ENCODE data around the gene OTUD1.
"Not testable (repeated sequence)": the region's sequence is repeated elsewhere in the genome, so short reads cannot be mapped to it uniquely, and the experiment has no call there.

OTUD1 gene

DNA sequence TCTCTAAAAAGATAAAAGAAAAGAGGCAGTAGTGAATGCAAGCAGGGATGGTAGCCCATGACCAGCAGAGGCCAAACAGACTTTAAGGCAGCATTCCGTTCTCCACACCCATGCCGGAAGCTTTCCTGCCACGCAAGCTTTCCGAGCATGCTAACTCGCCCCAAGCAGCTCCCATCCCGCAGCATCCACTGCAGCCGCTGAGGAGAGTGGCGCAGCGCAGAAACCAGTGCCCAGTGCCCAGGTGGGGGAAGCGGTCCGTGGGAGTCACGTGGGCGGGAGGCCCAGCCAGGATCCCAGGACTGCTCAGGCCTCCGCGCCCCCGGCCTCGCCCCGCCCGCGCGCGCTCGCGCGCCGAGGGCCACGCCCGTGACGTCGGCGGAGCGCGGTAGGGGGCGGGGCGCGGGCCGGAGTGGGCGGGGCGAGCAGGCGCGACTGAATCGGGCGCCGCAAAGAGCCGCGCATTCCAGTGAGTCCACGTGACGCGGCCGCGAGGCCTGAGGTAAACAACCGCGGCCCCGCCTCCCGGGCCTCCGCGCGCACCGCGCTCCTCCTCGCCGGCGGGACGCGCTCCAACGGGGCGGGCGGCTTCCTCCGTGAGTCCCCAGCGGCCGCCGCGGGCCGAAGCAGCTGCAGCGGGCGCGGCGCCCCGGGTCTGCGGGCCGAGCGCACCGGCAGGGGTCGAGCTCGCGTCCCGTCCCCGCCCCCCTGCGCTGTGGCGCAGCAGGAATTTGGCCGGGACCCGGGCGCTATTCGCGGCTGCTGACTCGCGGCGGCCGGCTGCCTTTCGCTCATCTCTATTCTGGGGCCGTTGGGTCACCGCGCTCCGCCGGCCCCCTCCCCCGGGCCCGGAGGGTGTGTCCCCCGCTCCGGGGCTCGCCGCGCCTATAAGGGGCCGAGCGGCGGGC, at the start of gene OTUD1:
TSS of gene OTUD1 (plus strand) at position 529 of the 905 bp plus-strand sequence. CDS start 383 bp downstream, outside the sequence.
- DNase-seq (ENCODE audit: low spot score) = peak; percentile 89

DNA sequence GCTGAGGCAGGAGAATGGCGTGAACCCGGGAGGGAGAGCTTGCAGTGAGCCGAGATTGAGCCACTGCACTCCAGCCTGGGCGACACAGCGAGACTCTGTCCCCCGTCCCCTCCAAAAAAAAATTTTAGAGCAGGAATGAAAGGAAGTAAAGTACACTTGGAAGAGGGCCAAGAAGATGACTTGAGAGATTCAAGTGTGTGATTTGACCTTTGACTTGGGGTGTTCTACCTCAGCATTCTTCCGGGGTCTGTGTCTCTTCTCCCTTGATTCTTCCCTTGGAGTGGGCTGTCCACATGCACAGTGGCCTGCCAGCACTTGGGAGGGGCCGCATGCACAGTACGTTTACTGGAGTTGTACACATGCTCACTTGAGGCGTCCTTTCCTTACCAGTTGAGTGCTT, 48.5 kb upstream of the OTUD1 start:
- not testable (repeated sequence) for DNase-seq (ENCODE audit: low spot score)

GRCh38 chr10:23390809-23391208, 48.1 kb upstream of the OTUD1 start:
- no peak for DNase-seq (ENCODE audit: low spot score)

DNA sequence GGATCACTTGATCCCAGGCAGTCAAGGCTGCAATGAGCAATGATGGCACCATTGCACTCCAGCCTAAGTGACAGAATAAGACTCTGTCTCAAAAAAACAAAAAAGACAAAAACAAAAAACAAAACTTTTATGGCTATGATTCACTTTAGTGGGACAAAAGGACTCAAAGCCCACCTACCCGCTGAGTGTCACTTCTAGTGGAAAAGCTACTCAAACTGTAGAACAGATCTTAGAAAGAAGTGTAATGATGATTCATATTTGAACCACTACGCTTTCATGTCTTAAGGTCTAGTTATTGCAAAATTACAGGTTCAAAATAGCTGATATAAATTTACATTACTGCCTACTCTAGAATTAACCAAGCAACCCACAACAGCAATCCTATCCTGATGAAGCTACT, 47.1 kb upstream of the OTUD1 start:
- no peak for DNase-seq (ENCODE audit: low spot score)

GRCh38 chr10:23395017-23395416, 43.9 kb upstream of the OTUD1 start:
- no peak for DNase-seq (ENCODE audit: low spot score)

DNA sequence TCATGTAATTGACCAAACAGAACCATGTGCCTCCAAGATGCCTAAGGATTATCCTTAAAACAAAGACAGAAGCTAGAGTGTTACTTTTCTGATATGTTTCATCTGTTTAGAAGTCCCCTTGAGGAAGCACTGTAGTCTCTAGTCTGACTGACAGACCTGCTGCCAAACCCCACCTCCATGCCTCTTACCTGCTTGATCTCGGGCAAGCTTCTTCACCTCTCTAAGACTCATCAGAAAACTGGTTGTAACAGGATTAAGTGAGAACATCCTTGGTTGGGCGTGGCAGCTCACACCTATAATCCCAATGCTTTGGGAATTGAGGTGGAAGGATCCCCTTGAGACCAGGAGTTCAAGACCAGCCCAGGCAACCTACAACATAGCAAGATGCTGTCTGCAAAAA, 42.2 kb upstream of the OTUD1 start:
- DNase-seq (ENCODE audit: low spot score) = no peak

DNA sequence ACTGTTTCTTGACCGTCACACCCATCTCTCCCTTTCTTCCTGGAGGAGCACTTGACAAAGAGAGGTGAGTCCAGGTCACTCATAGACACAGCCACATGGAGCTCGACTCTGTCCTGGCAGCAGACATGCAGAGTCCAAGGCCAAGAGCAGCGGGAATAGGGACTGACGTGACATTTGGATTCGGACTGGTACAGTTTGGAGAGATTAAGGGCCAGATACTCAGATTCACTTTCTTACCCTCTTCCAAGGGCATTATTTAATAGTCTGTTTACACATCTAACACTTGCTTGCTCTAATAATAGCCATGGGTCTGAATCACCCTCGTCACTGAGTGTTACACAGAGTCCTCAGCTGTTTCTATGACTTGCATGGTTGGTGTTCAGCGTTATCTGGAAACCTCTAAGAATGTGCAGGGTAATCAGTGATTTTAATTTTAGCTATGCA, 39.2 kb upstream of the OTUD1 start:
- DNase-seq (ENCODE audit: low spot score) = no peak

DNA sequence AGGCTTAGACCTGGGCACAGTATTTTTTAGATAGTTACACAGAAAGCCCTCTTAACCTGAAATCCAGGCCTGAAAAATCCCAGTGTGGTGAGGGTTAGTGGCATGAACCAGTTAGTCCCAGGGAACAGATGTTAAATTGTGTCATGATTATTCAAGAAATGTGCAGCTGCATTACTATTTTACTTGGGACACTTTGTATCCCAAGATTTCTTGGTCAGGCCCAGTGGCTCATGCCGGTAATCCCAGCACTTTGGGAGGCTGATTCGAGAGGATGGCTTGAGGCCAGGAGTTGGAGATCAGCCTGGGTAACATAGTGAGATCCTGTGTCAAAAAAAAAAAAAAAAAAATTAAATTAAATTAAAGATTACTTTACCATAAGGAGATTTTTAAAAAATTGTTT, 36.0 kb upstream of the OTUD1 start:
- DNase-seq (ENCODE audit: low spot score) = no peak

GRCh38 chr10:23403278-23403677, 35.6 kb upstream of the OTUD1 start:
- no peak for DNase-seq (ENCODE audit: low spot score)

GRCh38 chr10:23403719-23404118, 35.2 kb upstream of the OTUD1 start:
- DNase-seq (ENCODE audit: low spot score) = no peak

DNA sequence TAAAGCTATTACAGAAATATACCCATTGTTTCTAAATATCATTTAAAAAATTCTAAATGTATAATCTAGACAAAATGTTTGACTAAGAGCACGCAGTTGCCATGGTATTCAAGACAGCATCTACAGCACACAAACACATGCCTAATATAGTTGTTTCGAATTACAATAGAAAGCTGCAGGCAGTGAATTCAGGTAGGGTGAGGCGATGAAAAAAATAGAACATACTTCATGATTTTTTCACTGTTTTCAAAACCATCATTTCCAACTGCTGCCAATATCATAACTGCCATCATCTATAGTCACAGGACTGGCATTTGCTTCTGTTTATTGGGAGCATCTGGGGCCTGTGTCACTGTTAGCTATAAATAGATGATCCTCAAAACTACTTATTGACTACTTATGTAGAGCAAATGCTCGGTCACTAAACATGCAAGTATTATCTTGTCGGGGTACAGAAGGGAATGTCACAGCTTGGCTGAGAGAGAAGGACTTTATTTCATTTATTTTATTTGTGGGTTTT, 34.4 kb upstream of the OTUD1 start:
- DNase-seq (ENCODE audit: low spot score) = no peak

DNA sequence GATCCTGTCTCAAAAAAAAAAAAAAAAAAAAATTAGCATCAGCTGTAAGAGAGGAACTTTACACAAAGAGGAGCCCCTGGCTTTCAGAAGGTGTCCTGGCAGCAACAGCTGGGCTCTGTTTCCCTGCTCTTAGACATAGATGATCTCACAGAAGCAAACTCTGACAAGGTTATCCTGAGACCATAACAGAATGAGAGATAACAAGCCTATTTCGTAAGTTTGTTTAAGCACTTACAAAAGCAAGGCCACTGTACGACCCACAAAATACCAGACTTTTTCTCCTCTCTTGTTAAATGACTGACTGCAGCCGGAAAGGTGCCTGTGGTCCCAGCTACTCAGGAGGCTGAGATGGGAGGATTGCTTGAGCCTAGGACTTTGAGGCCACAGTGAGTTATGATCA, 33.3 kb upstream of the OTUD1 start:
- DNase-seq (ENCODE audit: low spot score) = peak; percentile 46

GRCh38 chr10:23406409-23406808, 32.5 kb upstream of the OTUD1 start:
- no peak for DNase-seq (ENCODE audit: low spot score)

GRCh38 chr10:23408330-23408976, 30.4 kb upstream of the OTUD1 start:
- DNase-seq (ENCODE audit: low spot score) = no peak

DNA sequence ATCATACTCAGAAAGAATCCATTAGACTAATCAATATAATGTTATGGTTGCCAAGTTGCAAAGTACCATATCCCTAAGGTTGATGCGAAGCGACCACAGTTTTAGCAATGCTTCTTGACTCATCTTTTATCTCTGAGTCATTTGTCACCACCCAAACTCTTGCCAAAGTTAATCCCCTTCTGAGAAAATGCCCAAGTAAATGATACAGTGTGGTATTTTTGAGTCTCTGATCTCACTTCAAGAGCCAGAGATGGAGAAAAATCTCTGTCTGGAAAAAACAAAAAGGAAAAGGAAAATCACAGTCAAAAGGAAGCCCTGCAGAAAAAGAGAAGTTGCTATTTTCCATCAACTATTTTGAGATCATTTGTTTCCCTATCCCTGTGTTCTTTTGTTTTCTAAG, 26.7 kb upstream of the OTUD1 start:
- no peak for DNase-seq (ENCODE audit: low spot score)

DNA sequence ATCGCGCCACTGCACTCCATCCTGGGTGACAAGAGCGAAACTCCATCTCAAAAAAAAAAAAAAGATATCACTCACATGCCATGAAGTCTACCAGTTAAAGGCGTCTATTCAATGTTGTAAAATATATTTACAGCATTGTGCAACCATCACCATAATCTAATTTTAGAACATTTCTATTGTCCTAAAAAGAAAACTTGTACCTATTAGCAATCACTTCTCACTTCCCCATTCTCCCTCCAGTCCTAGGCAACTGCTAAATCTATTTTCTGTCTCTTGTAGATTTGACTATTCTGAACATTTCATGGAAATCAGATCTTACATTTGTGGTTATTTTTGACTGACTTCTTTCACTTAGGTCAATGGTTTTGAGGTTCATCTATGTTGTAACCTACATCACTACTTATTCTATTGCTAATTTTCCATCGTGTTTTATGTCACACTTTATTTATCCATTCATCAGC, 25.2 kb upstream of the OTUD1 start:
- DNase-seq (ENCODE audit: low spot score) = no peak

DNA sequence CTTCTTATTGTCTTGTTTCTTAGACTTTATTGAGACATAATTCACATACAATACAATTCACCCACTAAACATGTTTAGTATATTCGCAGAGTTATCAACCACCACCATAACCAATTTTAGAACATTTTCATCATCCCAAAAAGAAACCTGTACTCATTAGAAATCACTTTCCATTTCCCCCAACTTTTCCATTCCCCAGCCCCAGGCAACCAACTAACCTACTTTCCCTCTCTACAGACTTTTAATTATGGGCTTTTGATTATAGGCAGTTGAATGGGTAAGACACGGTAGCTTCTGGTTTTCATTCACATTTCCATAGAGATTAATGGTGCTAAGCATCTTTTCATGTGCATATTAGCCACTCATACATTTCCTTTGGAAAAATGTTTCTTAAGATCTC, 24.2 kb upstream of the OTUD1 start:
- DNase-seq (ENCODE audit: low spot score) = no peak

DNA sequence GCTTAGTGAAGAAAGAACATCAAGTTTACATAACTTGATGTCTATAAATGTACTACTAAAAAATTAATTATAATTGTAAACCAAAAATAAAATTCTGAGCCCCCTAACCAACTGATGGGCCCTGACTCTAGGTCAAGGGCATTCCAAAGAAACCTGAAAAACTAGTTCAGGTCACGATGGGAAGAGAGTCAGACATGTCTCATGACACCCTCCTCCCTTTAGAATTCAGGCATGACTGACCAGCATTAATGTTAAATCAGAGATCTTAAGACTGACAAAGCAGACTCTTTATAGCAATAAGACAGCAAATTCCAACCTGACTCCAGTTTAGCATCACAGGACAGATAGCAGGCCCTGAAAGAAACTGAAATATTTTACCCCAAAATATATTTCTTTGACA, 21.6 kb upstream of the OTUD1 start:
- no peak for DNase-seq (ENCODE audit: low spot score)

- no peak for DNase-seq (ENCODE audit: low spot score)
These were observed 20.7 kb upstream of the OTUD1 start for GRCh38 chr10:23418051-23418681.

- no peak for DNase-seq (ENCODE audit: low spot score)
These were observed 19.7 kb upstream of the OTUD1 start for GRCh38 chr10:23419201-23419600.

GRCh38 chr10:23419655-23420329, 19.1 kb upstream of the OTUD1 start:
- no peak for DNase-seq (ENCODE audit: low spot score)

DNA sequence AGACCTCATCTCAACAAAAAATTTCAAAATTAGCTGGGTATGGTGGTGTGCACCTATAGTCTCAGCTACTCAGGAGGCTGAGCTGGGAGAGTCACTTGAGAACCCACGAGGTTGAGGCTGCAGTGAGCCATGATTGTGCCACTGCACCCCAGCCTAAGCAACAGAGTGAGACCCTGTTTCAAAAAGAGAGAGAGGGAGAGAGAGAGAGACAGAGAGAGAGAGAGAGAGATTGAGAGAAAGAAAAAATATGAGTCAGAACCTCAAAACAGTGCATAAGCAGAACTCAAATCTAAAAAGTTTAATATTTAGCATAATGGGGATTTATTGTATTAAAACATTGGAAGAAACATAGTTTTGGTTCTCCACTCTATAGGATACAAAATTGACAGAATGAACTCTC, 17.5 kb upstream of the OTUD1 start:
- no peak for DNase-seq (ENCODE audit: low spot score)
